Measurements from ENCODE around the gene UBE2O.

Gene UBE2O

GRCh38 chr17:76484228-76484725 lies 31.3 kb upstream of the UBE2O start:
- DNase-seq (ENCODE audit: low read depth): no peak

- DNase-seq (ENCODE audit: low read depth): no peak
These were observed 28.2 kb upstream of the UBE2O start for GRCh38 chr17:76481071-76481655.

- no peak for DNase-seq (ENCODE audit: low read depth)
These were observed 27.7 kb upstream of the UBE2O start for GRCh38 chr17:76480632-76481031.

GRCh38 chr17:76479515-76480060 lies 26.6 kb upstream of the UBE2O start:
- no peak for DNase-seq (ENCODE audit: low read depth)

GRCh38 chr17:76478730-76479514 lies 26.0 kb upstream of the UBE2O start:
- DNase-seq (ENCODE audit: low read depth): no peak

GRCh38 chr17:76478097-76478496 lies 25.1 kb upstream of the UBE2O start:
- DNase-seq (ENCODE audit: low read depth): no peak

- no peak for DNase-seq (ENCODE audit: low read depth)
These were observed 24.6 kb upstream of the UBE2O start for GRCh38 chr17:76477576-76477975.

GRCh38 chr17:76476736-76477135 lies 23.8 kb upstream of the UBE2O start:
- DNase-seq (ENCODE audit: low read depth): no peak

- no peak for DNase-seq (ENCODE audit: low read depth)
These were observed 22.4 kb upstream of the UBE2O start for GRCh38 chr17:76475302-76475701.

GRCh38 chr17:76474894-76475293 lies 21.9 kb upstream of the UBE2O start:
- DNase-seq (ENCODE audit: low read depth): no peak

DNA sequence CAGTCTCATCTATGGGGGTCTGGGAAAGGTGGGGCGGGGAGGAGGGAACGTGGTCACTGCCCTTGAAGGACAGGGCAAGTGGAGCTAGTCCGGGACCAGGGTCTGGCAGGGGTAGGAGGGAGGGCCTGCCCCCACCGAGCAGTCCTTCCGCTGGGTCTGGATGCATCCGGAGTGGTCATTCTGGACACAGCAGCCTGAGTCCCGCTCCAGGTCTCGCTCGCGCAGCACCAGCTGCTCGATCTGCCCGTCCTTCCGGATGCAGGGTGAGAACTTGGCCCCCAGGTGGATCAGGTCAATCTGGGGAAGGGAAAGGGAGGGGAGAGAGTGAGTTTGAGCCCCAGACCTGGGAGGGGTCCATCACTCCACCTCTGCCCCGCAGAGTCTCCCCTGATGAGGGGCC lies 21.3 kb upstream of the UBE2O start:
- no peak for DNase-seq (ENCODE audit: low read depth)

DNA sequence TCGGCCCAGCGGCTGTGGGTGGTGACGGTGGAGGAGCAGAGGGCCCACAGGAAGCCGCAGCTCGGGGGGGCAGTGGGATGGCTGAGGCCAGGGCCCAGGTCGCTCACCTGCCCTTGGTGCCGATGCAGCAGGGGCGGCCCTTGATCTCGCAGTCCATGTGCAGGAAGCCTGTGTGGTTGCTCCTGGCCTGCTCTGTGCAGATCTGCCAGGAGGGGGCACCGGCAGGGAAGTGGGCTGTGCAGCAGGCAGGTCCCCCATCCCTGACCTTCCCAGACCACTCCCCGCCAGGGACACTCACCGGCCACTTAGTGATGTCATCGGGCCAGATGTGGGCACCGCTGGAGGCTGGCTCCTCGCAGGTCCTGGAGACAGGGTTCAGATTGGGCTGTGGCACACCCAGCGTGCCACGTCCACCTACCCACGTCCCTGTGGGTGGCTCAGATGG lies 20.6 kb upstream of the UBE2O start:
- DNase-seq (ENCODE audit: low read depth): no peak

GRCh38 chr17:76472726-76473125 lies 19.8 kb upstream of the UBE2O start:
- DNase-seq (ENCODE audit: low read depth): no peak

DNA sequence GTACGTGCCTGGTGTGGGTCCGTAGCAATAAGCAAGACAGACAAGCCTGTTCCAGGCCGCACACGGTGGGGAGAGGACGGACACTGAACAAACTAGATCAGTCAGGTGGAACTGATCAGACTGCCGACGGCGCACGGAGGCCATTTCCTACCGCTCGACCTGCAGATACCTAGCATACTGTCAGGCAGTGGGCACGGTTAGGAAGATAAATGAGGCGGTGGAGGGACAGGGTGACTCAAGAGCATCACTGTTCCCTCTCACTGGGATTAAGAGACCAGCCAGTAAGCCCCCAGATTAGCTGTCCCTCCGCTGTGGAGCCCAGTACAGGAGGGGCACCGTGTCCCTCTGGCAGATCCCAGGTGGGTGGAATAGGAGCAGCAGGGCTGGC lies 19.3 kb upstream of the UBE2O start:
- DNase-seq (ENCODE audit: low read depth): no peak

GRCh38 chr17:76471498-76472257 lies 18.7 kb upstream of the UBE2O start:
- DNase-seq (ENCODE audit: low read depth): no peak

DNA sequence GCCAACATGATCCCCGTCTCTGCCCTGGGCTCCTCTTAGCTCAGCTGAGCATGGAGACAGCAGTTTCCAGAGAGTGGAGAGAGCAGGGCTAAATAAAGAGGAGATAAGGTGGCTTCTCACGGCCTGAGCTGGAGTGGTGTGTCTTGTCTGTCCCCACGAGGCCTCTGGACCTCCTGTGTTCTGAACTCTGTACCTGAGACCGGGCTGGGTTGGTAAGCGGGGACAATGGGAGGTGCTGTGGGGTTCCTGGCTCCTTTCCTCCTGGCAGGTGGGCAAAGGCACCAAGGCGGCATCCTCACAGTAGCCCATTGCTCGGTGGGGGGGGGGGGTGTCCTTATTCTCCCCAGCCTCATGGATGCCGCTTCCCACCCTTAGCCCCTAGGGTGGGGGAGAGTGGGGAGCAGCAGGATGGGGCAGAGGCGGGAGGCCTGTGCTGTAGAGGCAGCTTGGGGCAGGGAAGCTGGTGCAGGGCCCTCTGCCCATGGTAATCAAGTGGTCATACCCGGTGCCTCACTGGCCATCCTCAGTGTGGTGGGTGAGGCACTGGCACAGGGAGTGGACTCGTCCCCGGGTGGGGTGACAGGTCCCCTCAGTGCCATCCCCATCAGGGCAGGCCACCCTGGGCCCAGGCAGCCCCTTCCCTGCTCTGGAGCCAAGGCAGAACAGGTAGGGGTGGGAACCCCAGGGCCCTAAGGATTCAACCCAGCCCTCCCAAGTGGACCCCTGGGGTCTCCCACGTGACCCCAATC lies 17.2 kb upstream of the UBE2O start:
- no peak for DNase-seq (ENCODE audit: low read depth)

- DNase-seq (ENCODE audit: low read depth): no peak
These were observed 16.4 kb upstream of the UBE2O start for GRCh38 chr17:76469076-76469990.

GRCh38 chr17:76468634-76469010 lies 15.7 kb upstream of the UBE2O start:
- DNase-seq (ENCODE audit: low read depth): no peak

DNA sequence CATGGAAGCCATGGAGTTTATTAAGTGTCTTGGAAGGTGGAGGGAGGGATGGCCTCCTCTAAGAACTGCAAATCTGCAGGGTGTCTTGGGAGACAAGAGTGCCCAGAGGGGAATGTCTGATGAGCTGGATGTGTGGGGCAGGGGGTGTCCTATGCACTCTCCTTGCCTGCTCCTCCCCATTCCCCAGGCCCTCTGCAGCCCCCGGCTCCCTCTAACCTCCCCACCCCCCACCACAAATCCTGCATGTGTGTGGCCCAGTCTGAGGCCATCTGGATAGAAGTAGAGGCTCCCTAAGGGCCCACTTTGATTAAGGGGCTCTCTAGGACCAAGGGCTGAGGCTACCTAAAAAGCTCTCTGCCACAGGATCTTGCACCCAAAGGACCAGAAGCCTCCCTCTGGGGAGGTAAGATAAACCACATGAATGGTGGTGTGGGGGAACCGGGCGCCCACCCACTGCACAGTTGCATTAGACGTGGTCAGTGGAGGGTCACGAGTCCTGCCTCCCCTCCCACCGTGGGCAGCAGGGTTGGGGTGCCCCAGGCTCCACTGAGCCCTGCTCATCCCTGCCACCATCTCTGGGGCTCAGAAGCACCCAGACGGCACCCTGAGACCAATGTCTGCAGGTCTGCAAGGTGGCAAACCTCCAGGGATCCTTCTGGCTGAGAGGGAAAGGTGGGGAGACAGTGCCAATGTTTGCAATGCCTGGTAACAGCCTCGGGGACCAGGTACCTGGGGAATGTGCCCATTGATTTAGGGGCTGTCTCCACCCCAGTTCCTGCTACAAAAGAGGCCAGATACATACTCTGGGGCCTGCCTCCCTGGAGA lies 15.1 kb upstream of the UBE2O start:
- no peak for DNase-seq (ENCODE audit: low read depth)

DNA sequence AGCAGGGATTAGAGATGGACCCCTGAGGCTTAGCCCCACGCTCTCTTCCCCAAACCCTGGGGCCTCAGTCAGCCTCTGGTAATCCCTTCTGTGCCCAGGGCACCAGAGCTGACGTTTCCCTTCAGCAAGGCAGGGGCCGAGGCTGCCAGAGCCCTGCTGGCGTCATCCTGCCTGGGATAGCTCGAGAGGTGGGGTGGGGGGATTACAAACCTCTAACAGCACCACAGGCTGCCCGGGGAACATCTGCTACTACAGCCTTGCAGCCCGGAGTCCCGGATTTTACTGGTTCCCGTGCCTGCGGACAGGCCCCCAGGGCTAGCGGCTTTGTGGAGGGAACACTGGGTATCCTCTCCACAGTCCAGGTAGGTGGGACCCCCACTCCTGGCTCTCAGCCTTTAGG lies 14.4 kb upstream of the UBE2O start, which contains the start of gene AANAT:
Gene AANAT, plus strand, starts transcription at position 238 of the 400 bp plus-strand sequence. CDS start 1,144 bp downstream, outside the sequence.
- no peak for DNase-seq (ENCODE audit: low read depth)

Data from activated gamma-delta T cell treated with anti-CD3 and anti-CD28 coated beads, Interleukin-2, amount 50 U/mL, for 16 hours (primary cell).